ENCODE measurements around the gene ZBTB47. TPM values are rescaled to one million over a fixed set of nuclear protein-coding genes. Genes with fewer than 3 reads are reported as not detected.

The ZBTB47 gene
- total and polyA plus RNA-seq, 12 donors: 52.2 to 145 (median 106) TPM

GRCh38 chr3:42655331-42655888 is 1.9 kb downstream of the ZBTB47 start:
- 49 to 58% methylated on average over 4 of the region's 4 CpGs for WGBS, 2 donors
- H3K4me1 ChIP-seq: peaks cover 32 to 89% (median 57%) of the 10 kb centered on the region in 9 donors
- TF ChIP-seq CTCF (IDR thresholded peaks at IDR 0.05): no peak
- peak overlapping the region; percentile 68 to 98 (median 82) for H3K4me3 ChIP-seq
- no peaks in the 10 kb centered on the region for H3K27me3 ChIP-seq
- H3K27ac ChIP-seq: peak overlapping the region; percentile 92 to 99 (median 96)
- ATAC-seq (no peak), DNase-seq (peak in 1 of 2 donors; percentile 41)
- intact Hi-C loops (cut with DNase I): loop anchor here in 4 of 10 donors (5.0 to 10.0 kb wide), 4 partner anchors 71 to 92 kb away; partner anchors contain the start of gene SEC22C (in 1 of the 4)
- peaks cover 0 to 33% (median 8%) of the 10 kb centered on the region in 9 donors for H3K36me3 ChIP-seq
- no peaks in the 10 kb centered on the region for H3K9me3 ChIP-seq

GRCh38 chr3:42655980-42656679 is 2.6 kb downstream of the ZBTB47 start:
- peak overlapping the region in 1 of 10 donors; percentile 78 for H3K4me3 ChIP-seq
- H3K27ac ChIP-seq: peak overlapping the region in 8 of 10 donors; percentile 92 to 99 (median 96)
- intact Hi-C loops (cut with DNase I): loop anchor here in 5 of 10 donors (2.0 to 10.0 kb wide), 5 partner anchors 71 to 91 kb away; partner anchors contain the start of gene SEC22C (in 1 of the 5)
- DNase-seq (no peak), ATAC-seq (peak in 1 of 8 donors; percentile 7)
- peaks cover 0 to 27% (median 8%) of the 10 kb centered on the region in 9 donors for H3K36me3 ChIP-seq
- 81% methylated on average over 6 of the region's 6 CpGs for WGBS, 2 donors
- no peaks in the 10 kb centered on the region for H3K9me3 ChIP-seq
- peaks cover 32 to 89% (median 56%) of the 10 kb centered on the region in 9 donors for H3K4me1 ChIP-seq
- TF ChIP-seq CTCF (IDR thresholded peaks at IDR 0.05): no peak
- H3K27me3 ChIP-seq: no peaks in the 10 kb centered on the region

GRCh38 chr3:42656680-42657610 is 3.4 kb downstream of the ZBTB47 start:
- WGBS, 2 donors: 84 to 86% methylated on average over 9 of the region's 9 CpGs
- no peak for TF ChIP-seq CTCF (IDR thresholded peaks at IDR 0.05)
- Histone ChIP-seq H3K27ac (peak overlapping the region in 6 of 10 donors; percentile 15 to 99 (median 80)), H3K27me3 (no peaks in the 10 kb centered on the region), H3K36me3 (peaks cover 0 to 33% (median 8%) of the 10 kb centered on the region in 9 donors), H3K9me3 (no peaks in the 10 kb centered on the region), H3K4me3 (no peak overlapping the region), H3K4me1 (peaks cover 31 to 85% (median 53%) of the 10 kb centered on the region in 9 donors)
- DNase-seq (no peak), ATAC-seq (no peak)
- intact Hi-C loops (cut with DNase I): loop anchor here in 5 of 10 donors (2.0 to 10.0 kb wide), 5 partner anchors 72 to 90 kb away; partner anchors contain the start of gene SEC22C (in 1 of the 5)
